Esophagus muscularis mucosa (tissue), 3 donors: Measurements from ENCODE around the gene SH3D19.

Experiments
- CTCF ChIP-seq, 3 experiments: fragments of 200-600 bp in 2 of 3; fragments of 450-650 bp in 1 of 3; sonication (generic) in 2 of 3; IDR thresholded peaks; one replicate each; pipeline ENCODE4 v1.5.1; 2017 to 2019; ENCODE audit warnings: antibody characterized with exemption in 3 of 3, mild to moderate bottlenecking in 2 of 3, moderate library complexity in 1 of 3
- POLR2A ChIP-seq: fragments of 450-650 bp; IDR thresholded peaks from one replicate; pipeline ENCODE4 v1.6.1; 2017; ENCODE audit warnings: antibody characterized with exemption, moderate library complexity, mild to moderate bottlenecking, low read depth
- POLR2AphosphoS5 ChIP-seq, 2 donors: sonication (generic); formaldehyde crosslinking; IDR thresholded peaks; one replicate each; pipeline ENCODE4 v1.6.1; 2017; ENCODE audit warnings: antibody characterized with exemption in 2 of 2

GRCh38 chr4:151206241-151207005, 119.0 kb downstream of the SH3D19 start:
- TF ChIP-seq POLR2AphosphoS5 (IDR thresholded peaks at IDR 0.05): no peak
- TF ChIP-seq POLR2A: no peak
- no peak for TF ChIP-seq CTCF (IDR thresholded peaks at IDR 0.05)
